OCI-LY7 (cell line): Measurements from ENCODE around the gene KCNIP4. TPM values are rescaled to one million over a fixed set of nuclear protein-coding genes. Genes with fewer than 3 reads are reported as not detected.

Experiments used
- BruUV-seq: library from RNA; stranded (reverse); fragments of 400-500 nt; replicated peaks from 2 replicates; lab custom pipeline; 2021; lab: Mats Ljungman, UMichigan
- CTCF ChIA-PET: fragments of 300-600 bp; sonication (Branson Sonifier 250); formaldehyde crosslinking; loops from one replicate; lab custom pipeline; 2022; ENCODE audit warnings: antibody characterized with exemption; ENCODE audit not compliant: unreplicated experiment; lab: Charles Lee
- POLR2A ChIA-PET: fragments of 300-600 bp; sonication (Branson Sonifier 250); formaldehyde crosslinking; loops from one replicate; lab custom pipeline; 2022; ENCODE audit warnings: antibody characterized with exemption; lab: Charles Lee
- DNase-seq: peaks from one replicate; pipeline ENCODE4 v3.0.0-alpha.2; 2015; ENCODE audit warnings: low spot score
- H2AFZ ChIP-seq: fragments of 200-600 bp; sonication (generic), shearing (Covaris generic); 2 replicates; pipeline ENCODE4 v1.6.1; 2014; ENCODE audit warnings: mild to moderate bottlenecking, antibody characterized with exemption, low read length, moderate library complexity
- H3K27ac ChIP-seq: fragments of 200-600 bp; sonication (generic); 2 replicates; pipeline ENCODE4 v1.5.1; 2014; ENCODE audit warnings: mixed run types, low read depth, mild to moderate bottlenecking, moderate library complexity, low read length, inconsistent platforms; ENCODE audit not compliant: poor library complexity, severe bottlenecking
- H3K36me3 ChIP-seq: fragments of 200-600 bp; sonication (generic); 2 replicates; pipeline ENCODE4 v1.6.1; 2014; ENCODE audit warnings: mild to moderate bottlenecking, antibody characterized with exemption, low read length, moderate library complexity, mixed read lengths; ENCODE audit not compliant: insufficient read depth
- H3K4me1 ChIP-seq: fragments of 200-600 bp; sonication (generic); 2 replicates; pipeline ENCODE4 v1.5.1; 2014; ENCODE audit warnings: mild to moderate bottlenecking, low read length; ENCODE audit not compliant: insufficient read depth, poor library complexity, severe bottlenecking
- H3K4me2 ChIP-seq: fragments of 200-600 bp; sonication (generic); 2 replicates; pipeline ENCODE4 v1.6.1; 2014; ENCODE audit warnings: mild to moderate bottlenecking, low read length
- H3K4me3 ChIP-seq: fragments of 200-600 bp; sonication (generic); 2 replicates; pipeline ENCODE4 v1.5.1; 2014; ENCODE audit warnings: mild to moderate bottlenecking, low read depth, low read length; ENCODE audit not compliant: poor library complexity, severe bottlenecking
- H3K79me2 ChIP-seq: fragments of 200-600 bp; sonication (generic); 2 replicates; pipeline ENCODE4 v1.6.1; 2016; ENCODE audit warnings: low read depth, mild to moderate bottlenecking, low read length, moderate library complexity, mixed read lengths; ENCODE audit not compliant: insufficient read depth
- H3K9me2 ChIP-seq: fragments of 200-600 bp; sonication (generic); 2 replicates; pipeline ENCODE4 v1.6.1; 2016; ENCODE audit warnings: mild to moderate bottlenecking, low read length, mixed read lengths; ENCODE audit not compliant: insufficient read depth
- H3K9me3 ChIP-seq: fragments of 200-600 bp; sonication (generic); 2 replicates; pipeline ENCODE4 v1.6.1; 2014; ENCODE audit warnings: mild to moderate bottlenecking, mixed run types, low read length, mixed read lengths
- H4K20me1 ChIP-seq: fragments of 200-600 bp; sonication (generic); 2 replicates; pipeline ENCODE4 v1.6.1; 2014; ENCODE audit warnings: mild to moderate bottlenecking, antibody characterized with exemption, low read length, moderate library complexity, mixed read lengths; ENCODE audit not compliant: insufficient read depth
- CTCF ChIP-seq: fragments of 200-600 bp; sonication (generic); conservative IDR thresholded peaks from 2 replicates; pipeline ENCODE4 v1.5.1; 2014; ENCODE audit warnings: mild to moderate bottlenecking, antibody characterized with exemption, low read length, moderate library complexity, mixed read lengths
- EZH2phosphoT487 ChIP-seq: fragments of 200-600 bp; sonication (generic); IDR thresholded peaks from 2 replicates; pipeline ENCODE4 v1.6.1; 2018; ENCODE audit warnings: low read depth, borderline replicate concordance, mild to moderate bottlenecking, mixed run types, antibody characterized with exemption, low read length, moderate library complexity, mixed read lengths
- intact Hi-C: fragments of 100-400 bp; cut with micrococcal nuclease; formaldehyde crosslinking; loops from one replicate; pipeline ENCODE4 v1.10.0; 2022; ENCODE audit not compliant: unreplicated experiment
- total RNA-seq, 2 experiments: library from RNA; depleted of rRNA in 1 of 2; stranded (reverse); fragments of >200 nt in 1 of 2; shearing (Covaris generic) in 1 of 2; gene quantifications; 2 replicates each; pipeline ENCODE4 v1.2.3, GENCODE V29; 2014 to 2022

Gene KCNIP4
- total RNA-seq, 2 experiments from 2014 or later = not detected

GRCh38 chr4:21862917-21863316, 85.7 kb downstream of the KCNIP4 start:
- intact Hi-C loops = no loop called here
- Histone ChIP-seq H3K4me1 (no peaks in the 10 kb centered on the region), H2AFZ (no peak overlapping the region), H3K4me2 (no peak overlapping the region), H3K9me3 (no peaks in the 10 kb centered on the region), H4K20me1 (no peaks in the 10 kb centered on the region), H3K27ac (no peak overlapping the region), H3K4me3 (no peak overlapping the region), H3K36me3 (no peaks in the 10 kb centered on the region), H3K9me2 (no peaks in the 10 kb centered on the region), H3K79me2 (no peaks in the 10 kb centered on the region)
- BruUV-seq = no TSS peak
- POLR2A ChIA-PET = no interaction called here
- TF ChIP-seq CTCF = no peak
- TF ChIP-seq EZH2phosphoT487 = no peak
- CTCF ChIA-PET = no interaction called here
- no peak for DNase-seq

DNA sequence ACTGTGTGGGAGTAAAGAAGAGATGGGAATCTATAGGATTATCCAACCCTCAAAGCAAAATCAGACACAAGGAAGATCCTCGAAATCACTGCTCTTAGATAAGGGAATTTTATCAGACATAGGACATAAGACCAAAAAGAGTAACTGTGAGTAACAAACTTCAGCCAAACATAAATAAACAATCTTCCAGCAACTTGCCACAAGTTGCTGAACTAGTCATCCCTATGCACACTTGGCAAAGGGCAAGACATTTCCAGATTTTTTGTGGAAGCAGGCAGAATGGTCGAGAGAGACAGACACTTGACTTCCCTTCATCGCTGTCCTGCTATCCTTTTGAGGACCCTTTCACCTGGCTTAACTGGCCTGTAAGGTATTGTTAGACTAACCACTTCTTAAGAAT, 89.6 kb downstream of the KCNIP4 start:
- intact Hi-C loops = no loop called here
- no peak for DNase-seq
- Histone ChIP-seq H3K79me2 (no peaks in the 10 kb centered on the region), H2AFZ (no peak overlapping the region), H3K9me3 (no peaks in the 10 kb centered on the region), H4K20me1 (no peaks in the 10 kb centered on the region), H3K36me3 (no peaks in the 10 kb centered on the region), H3K4me1 (no peaks in the 10 kb centered on the region), H3K9me2 (no peaks in the 10 kb centered on the region), H3K4me2 (no peak overlapping the region), H3K4me3 (no peak overlapping the region), H3K27ac (no peak overlapping the region)
- no TSS peak for BruUV-seq
- TF ChIP-seq CTCF (no peak), EZH2phosphoT487 (no peak)
- ChIA-PET POLR2A (interaction anchor here (0.7 kb wide), 1 partner anchor 36 kb away, joined by 3 read pairs; no protein-coding TSS in a partner anchor), CTCF (no interaction called here)

DNA sequence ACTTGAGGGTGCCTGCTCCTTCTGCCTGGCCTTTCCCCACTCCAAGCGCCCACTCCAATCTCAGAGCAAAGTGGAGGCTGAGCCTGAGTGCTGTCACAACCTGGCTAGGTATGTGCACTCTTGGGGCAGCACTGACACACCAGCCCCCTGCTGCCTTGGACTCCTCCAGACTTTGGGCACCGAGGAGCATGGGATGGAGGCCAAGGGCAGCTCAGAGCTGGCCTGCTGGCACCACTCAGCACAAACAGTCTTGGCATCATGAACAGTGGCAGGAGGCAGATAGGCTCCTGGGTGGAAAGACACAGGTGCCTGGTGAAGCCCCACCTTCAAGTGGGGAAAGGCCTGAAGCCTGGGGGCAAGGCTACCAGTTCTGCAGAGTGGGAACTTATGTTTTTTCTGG, 91.8 kb downstream of the KCNIP4 start:
- no peak overlapping the region for H3K4me3 ChIP-seq
- no peak overlapping the region for H2AFZ ChIP-seq
- H3K4me2 ChIP-seq = no peak overlapping the region
- ChIA-PET CTCF (no interaction called here), POLR2A (no interaction called here)
- no peaks in the 10 kb centered on the region for H4K20me1 ChIP-seq
- no peak for TF ChIP-seq CTCF
- TF ChIP-seq EZH2phosphoT487 = no peak
- BruUV-seq = no TSS peak
- no peak for DNase-seq
- H3K9me3 ChIP-seq = no peaks in the 10 kb centered on the region
- intact Hi-C loops = no loop called here
- no peaks in the 10 kb centered on the region for H3K36me3 ChIP-seq
- H3K27ac ChIP-seq = no peak overlapping the region
- H3K4me1 ChIP-seq = no peaks in the 10 kb centered on the region
- H3K9me2 ChIP-seq = no peaks in the 10 kb centered on the region
- H3K79me2 ChIP-seq = no peaks in the 10 kb centered on the region
